HuH-7 (cell line): ENCODE results near the gene FARSA.
"Not testable (repeated sequence)": the region's sequence is repeated elsewhere in the genome, so short reads cannot be mapped to it uniquely, and the experiment has no call there.

Experiments used
- DNase-seq: peaks from one replicate; pipeline ENCODE4 v3.0.0; 2011; ENCODE audit warnings: low spot score

FARSA gene

GRCh38 chr19:12933287-12934072, at the start of gene FARSA:
TSS of gene FARSA (minus strand) at chr19:12933711. CDS start at chr19:12933696, 15 bp downstream.
- peak; percentile 90 for DNase-seq

GRCh38 chr19:12983091-12983490, 49.6 kb upstream of the FARSA start:
- no peak for DNase-seq

GRCh38 chr19:12982648-12983047, 49.1 kb upstream of the FARSA start:
- no peak for DNase-seq

GRCh38 chr19:12979974-12980373, 46.5 kb upstream of the FARSA start:
- no peak for DNase-seq

- not testable (repeated sequence) for DNase-seq
Observed at GRCh38 chr19:12976109-12976508, 42.6 kb upstream of the FARSA start.

- DNase-seq: no peak
Observed at GRCh38 chr19:12975221-12975741, 41.8 kb upstream of the FARSA start.

GRCh38 chr19:12974301-12975220, 41.0 kb upstream of the FARSA start:
- DNase-seq: peak; percentile 53

- no peak for DNase-seq
Observed at GRCh38 chr19:12973236-12973635, 39.7 kb upstream of the FARSA start.

- DNase-seq: no peak
Observed at GRCh38 chr19:12970070-12970820, 36.7 kb upstream of the FARSA start.

GRCh38 chr19:12969292-12969988, 35.9 kb upstream of the FARSA start, which contains the start of gene DAND5:
TSS of gene DAND5 (plus strand) at chr19:12969576. CDS start at chr19:12969661, 85 bp downstream.
- no peak for DNase-seq

GRCh38 chr19:12967907-12968306, 34.4 kb upstream of the FARSA start:
- no peak for DNase-seq

GRCh38 chr19:12965812-12966135, 32.3 kb upstream of the FARSA start:
- no peak for DNase-seq

GRCh38 chr19:12965017-12965811, 31.7 kb upstream of the FARSA start:
- peak; percentile 76 for DNase-seq

- no peak for DNase-seq
Observed at GRCh38 chr19:12959481-12959880, 26.0 kb upstream of the FARSA start.

- DNase-seq: not testable (repeated sequence)
Observed at GRCh38 chr19:12957389-12957952, 24.0 kb upstream of the FARSA start.

- peak; percentile 66 for DNase-seq
Observed at GRCh38 chr19:12956446-12957388, 23.2 kb upstream of the FARSA start, which contains the start of gene GADD45GIP1. TSS of gene GADD45GIP1 (minus strand) at chr19:12957223. CDS start at chr19:12957212, 11 bp downstream.

GRCh38 chr19:12955996-12956395, 22.5 kb upstream of the FARSA start:
- no peak for DNase-seq

GRCh38 chr19:12955575-12955974, 22.1 kb upstream of the FARSA start:
- not testable (repeated sequence) for DNase-seq

- no peak for DNase-seq
Observed at GRCh38 chr19:12954612-12954962, 21.1 kb upstream of the FARSA start.
